Inflammatory macrophage treated with lipopolysaccharide for 1 hour (primary cell): ENCODE results near the gene ZNF514.
A peak's percentile ranks its signal among the peaks of the same experiment; 100 is the strongest.

Experiments used
- DNase-seq, 2 donors: peaks; one replicate each; pipeline ENCODE4 v3.0.0-alpha.2; 2020 to 2022

Gene ZNF514

DNA sequence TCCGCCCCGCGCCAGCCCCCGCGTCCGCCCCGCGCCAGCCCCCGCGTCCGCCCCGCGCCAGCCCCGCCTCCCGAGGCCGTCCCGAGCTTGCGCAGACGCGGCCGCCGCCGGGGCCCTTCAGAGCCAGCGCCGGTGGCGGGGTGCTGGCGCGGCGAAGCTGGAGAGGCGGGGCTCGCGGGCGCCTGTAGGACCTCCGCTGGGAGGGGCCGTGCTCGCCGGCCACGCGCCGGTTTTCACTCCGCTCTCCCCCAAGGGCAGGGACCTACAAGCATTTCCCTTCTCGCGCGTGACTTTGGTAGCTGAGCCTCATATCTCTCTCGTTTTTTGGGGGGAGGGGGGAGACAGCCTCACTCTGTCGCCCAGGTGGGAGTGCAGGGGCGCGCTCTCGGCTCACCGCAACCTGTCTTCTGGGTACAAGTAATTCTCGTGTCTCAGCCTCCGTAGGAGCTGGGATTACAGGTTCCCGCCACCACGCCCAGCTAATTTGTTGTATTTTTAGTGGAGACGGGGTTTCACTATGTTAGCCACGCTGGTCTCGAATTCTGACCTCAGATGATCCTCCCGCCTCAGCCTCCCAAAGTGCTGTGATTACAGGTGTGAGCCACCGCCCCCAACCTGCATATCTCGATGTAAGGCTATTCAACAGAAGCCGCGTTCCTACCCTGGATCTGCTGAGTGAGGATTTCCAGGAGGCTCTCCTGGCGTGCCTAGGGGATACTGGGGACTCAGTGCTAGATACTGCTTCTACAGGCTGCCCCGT is at the start of gene ZNF514:
Gene ZNF514, minus strand, starts transcription at position 159 of the 760 bp plus-strand sequence. CDS start 6,595 bp downstream, outside the sequence.
- DNase-seq = peak; percentile 53 to 58

DNA sequence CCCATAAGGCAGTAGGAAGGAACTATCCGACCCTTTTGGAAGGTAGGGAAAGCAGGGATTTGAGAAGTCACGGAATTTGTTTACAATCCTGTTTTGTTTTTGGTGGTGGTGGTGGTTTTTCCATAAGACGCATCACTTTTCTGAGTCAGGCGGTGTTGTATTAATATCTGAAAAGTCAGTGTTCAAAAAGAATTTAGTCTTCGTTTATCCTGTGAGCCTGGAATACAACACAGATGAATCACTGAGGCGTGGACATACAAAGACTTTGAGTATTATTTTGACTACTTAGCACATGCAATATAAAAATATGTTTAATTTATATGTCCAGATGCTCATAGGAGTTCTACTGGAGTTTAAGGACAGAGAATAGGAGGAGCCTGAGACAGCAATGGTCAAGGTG is 48.5 kb upstream of the ZNF514 start:
- DNase-seq = no peak

DNA sequence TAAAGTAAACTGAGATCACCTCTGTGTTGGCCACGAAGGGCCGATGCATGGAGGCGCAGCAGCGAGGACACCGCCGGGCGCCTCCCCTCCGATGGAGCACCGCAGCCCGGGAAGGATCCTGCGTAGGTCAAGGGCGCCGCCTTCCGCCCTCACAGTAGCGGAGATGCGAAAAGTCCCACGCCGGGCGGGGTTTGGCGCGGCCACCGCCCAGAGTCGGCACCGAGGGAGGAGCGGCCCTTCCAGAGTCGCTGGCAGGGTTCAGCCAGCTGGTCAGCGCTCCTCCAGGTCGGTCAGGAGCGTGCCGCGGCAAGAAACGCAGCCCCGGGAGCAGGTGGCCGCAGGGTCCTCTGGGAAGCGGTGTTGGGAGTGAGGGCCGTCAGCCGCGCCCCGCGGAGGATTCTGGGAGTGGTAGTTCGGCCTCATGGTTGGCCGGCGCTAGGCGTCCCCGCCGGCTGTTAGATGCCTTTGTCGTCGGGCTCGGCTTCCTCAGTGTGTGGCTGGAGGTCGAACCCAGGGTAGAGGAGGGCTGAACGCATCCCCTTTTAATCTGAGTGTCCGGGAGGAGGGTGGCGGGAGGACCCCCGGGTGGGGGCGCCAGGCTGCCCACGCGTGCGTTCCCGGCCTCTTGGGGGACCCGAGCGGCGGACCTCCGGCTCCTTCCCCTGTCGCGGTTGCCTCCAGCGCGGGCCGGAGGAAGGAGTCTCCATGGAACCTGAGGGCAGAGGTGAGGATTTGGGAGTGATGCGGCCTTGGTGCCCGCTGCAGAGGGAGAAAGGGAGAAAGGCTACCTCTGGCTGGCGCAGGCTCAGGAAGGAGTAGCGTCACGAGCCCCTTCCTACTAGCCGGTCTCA is 47.7 kb upstream of the ZNF514 start, which contains the start of gene ZNF892:
Gene ZNF892, plus strand, starts transcription at position 411 of the 851 bp plus-strand sequence. Its CDS starts 295 bp downstream, at position 706.
- peak; percentile 72 to 80 for DNase-seq

DNA sequence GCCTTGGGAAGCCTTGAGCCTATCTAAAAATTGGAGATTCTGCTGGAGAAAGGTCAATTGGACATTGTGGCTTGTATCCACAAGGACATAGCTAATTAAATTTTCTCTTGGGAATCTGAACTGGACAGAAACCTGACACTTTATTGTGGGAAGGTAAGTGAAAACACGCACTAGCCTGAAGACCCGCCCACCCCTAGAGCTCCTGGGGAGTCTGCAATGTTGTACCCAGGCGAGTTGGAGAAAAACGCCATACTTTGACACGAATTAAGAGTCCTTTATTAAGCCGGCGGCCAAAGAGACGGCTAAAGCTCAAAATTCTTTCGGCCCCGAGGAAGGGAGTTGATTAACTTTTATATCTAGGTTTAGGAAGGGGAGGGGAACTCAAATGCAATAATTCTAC is 46.4 kb upstream of the ZNF514 start:
- DNase-seq = no peak

DNA sequence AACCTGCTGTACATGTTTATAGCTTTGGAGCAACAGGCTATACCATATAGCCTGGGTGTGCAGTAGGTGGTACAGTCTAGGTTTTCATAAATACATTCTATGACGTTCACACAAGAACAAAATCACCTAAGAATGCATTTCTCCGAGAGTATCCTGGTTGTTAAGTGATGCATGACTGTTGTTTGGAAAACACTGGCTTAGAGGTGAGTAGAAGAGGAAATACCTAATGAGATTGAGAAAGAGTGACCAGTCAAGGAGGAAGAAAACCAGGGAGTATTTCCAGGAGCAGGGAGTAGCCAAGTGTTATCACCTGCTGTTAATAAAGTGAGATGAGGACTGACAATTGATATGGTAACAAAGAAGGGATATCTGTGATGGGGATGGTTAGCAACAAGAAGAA is 44.7 kb upstream of the ZNF514 start:
- DNase-seq = no peak

DNA sequence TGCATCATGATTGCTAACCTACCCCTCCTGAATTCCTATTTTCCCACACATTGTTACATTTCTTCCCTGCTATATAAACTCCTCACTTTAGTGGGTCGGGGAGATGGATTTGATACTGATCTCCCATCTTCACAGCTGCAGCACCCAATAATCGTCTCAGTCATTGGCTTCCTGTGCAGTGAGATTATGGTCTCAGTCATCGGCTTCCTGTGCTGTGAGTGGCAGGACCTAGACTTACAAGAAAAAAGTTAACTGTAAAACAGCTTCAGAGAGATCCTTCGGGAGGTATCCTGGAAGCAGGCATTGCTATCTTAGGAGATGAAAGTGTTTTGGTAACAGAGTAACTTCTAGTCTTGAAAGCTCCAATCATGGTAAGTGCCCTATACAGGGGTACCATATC is 44.3 kb upstream of the ZNF514 start:
- no peak for DNase-seq

DNA sequence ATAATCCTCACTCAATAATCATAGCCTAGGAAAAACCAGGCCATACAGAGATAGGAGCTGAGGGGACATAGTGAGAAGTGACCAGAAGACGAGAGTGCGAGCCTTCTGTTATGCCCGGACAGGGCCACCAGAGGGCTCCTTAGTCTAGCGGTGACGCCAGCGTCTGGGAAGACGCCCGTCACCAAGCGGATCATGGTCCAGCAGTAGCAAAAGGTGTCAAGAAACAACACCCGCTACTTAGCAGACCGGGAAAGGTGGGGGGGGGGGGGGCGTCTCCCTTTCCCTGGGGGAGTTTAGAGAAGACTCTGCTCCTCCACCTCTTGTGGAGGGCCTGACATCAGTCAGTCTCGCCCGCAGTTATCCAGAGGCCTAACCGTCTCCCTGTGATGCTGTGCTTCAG is 33.3 kb upstream of the ZNF514 start:
- peak; percentile 12 to 45 for DNase-seq

DNA sequence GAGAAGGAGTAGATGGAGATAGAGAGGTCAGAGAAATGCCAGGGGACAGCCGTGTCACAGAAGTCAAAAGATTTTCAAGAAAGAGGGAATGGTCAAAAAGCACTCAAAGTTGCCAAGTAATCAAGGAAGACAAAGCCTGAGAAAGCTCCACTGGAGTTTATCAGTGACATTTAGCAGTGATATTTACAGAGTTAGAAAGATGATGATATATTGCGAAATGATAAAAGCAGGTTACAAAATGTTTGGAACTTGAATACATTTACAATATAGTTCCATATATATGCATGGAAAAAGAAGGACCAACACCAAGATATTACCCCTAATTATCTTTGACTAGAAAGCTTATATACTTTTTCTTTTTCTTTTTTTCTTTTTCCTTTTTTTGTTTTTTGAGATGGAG is 26.3 kb upstream of the ZNF514 start:
- DNase-seq = no peak

DNA sequence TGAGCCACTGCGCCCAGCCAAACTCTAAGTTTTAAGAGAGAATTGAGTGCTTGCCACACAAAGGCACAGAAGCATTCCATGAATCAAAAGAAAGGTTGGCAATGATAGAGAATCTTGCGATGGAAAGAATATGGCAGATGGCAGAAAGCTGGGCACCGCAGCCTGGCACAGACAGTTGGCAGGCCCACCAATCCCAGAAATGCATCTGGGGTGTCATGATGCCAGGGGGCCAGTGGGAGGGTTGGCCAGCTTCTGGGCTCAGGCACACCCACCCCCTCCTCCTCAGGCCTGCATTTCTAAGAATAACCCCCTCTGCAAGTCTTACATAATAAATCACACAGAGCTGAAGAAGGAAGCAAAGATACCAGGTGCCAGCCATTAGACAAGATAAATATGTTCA is 25.5 kb upstream of the ZNF514 start:
- DNase-seq = no peak

DNA sequence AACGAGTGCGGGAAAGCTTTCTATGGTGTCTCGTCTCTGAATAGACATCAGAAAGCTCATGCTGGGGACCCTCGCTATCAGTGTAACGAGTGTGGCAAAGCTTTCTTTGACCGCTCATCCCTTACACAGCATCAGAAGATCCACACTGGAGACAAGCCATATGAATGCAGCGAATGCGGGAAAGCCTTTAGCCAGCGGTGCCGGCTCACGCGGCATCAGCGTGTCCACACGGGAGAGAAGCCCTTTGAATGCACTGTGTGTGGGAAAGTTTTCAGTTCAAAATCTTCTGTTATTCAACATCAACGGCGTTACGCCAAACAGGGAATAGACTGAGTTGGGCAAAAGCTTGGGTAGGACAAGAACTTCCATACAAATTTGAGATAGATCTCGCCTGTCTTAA is 22.1 kb upstream of the ZNF514 start:
- DNase-seq = no peak

DNA sequence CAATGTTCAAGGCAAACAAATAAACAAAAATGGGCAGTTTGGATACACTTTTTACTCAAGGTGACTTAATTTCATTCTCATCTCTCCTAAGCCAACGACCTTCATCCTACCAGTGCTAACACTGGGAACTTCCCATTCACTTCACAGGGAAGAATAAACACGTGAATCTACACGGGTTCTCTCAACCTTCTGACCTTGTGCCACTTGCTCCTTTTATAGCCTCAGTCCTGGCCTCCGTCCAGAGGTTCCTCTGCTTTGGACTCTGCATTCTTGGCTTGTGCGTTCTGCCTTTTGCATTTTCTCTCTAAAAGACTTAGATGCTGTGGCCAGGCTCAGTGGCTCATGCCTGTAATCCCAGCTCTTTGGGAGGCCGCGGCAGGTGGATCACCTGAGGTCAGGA is 19.8 kb upstream of the ZNF514 start:
- no peak for DNase-seq

DNA sequence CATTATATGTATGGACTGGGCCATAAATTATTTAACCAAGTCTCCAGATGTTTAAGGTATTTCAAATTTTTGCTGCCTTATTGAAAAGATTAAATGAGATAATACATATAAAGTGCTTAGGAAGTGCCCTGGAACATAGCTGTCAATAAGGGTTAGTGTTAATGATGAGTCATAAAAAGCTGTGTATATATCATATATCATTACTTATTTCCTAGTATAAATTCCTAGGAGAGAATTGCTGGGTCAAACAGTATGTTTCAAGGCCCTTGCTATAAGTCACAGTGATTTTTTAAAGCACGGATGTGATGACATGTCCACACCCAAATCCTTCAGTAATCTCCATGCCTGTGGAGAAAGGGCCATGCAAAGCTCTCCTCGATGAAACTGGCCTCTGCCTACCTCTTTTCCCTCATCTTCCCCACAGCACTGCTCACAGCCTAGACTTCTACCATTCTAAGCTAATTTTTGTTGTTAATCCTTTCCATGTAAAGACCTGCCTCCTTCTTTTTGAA is 14.4 kb upstream of the ZNF514 start:
- no peak for DNase-seq

DNA sequence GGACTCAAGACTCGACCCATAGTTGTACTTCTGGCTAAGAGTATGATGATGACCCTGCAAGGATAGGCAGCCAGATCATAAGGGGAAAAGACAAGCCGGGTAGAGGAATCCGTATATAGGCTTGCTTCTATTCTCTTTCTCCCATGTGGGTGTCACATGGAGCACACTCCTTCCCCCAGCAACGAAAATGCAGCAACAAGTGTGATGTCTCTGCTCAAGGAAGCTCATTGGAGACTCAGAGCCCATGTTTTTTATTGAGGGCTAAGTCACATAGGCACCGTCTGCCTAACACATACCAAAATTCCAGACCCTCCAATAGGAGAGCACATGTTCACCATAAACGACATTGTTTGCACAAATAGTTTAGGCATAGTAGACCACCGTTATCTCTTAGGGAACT is 12.3 kb upstream of the ZNF514 start:
- DNase-seq = no peak

DNA sequence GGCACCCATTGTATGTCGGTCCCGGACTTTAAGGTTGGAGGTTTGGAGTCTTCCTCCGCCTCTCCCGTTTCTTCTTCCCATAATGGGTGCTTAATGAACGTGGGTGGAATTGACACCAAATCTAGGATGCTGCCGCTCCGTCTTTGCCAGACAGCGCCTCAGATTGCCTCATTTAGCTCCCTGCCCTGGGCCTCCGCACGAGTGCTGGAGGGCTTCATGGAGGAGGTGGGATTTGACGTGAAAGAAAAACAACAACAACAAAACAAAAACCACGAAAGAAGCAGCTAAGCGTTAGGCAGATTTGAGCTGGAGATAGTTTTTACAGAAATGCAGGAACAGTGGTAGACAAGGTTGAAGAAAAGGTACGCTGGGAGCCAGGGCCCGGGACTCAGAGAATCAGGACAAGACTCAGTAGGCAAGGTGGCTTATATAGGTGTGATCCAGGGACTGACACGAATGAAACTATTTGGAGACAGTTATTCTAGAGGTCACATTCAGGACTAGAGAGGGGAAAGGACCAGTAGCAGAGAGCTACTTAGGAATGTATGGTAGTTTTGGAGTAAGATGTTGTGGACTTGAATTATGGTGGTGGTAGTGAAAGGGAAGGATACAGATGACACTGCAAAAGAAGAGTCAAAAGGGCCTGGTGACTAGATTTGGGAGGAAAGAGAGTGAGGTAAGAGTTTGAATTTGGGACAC is 6.6 kb upstream of the ZNF514 start:
- no peak for DNase-seq

DNA sequence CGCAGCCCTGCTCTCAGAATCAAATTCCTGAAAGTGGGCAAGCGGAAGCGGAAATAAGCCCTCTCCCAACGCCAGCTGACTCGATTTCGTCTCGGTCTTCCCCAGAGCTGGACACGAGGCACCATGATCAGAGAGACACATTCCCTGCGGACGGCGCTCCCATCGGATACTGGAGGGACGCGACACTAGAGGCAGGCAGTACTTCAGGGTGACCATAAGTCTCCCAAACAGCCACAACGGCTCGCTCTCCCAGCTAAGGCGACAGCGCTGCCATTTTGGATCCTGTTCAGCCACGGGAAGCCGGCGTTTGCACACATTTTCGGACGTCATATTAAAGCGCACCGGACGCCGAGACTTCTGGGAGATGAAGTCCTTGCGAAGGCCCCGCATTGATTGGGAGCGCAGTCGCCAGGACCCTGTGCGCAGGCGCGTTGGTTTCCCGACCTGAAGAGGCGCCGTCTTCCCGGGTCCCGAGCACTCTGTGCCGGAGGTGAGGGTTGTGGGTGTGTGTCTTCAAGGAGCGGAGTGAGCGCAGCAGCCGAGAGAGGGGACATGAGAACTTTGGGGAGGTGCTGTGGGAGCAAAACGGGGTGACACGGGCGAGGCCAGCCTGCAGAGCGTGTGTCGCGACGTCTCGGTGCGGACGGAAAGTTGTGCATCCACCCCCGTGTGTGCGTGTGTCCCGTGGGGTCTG is 5.9 kb upstream of the ZNF514 start, which contains the start of gene ZNF2:
Gene ZNF2, plus strand, starts transcription at position 439 of the 694 bp plus-strand sequence. CDS start 10,418 bp downstream, outside the sequence.
- peak; percentile 96 to 98 for DNase-seq

DNA sequence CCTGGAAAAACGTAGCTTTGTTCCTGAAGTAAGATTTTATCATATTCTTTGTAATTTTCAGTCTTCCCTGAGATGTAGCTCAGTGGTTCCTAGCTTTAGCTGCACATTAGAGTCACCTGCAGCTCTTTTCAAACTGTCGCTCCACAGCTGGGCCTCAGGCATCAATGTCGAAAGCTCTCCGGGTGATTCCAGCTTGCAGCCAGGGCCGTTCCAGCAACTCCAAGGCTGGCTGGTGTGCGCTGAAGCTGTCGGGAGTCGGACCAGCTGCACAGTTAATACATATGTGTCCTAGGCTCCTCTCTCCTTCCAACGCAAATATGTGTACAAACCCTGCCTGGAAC is 5.4 kb upstream of the ZNF514 start:
- no peak for DNase-seq

DNA sequence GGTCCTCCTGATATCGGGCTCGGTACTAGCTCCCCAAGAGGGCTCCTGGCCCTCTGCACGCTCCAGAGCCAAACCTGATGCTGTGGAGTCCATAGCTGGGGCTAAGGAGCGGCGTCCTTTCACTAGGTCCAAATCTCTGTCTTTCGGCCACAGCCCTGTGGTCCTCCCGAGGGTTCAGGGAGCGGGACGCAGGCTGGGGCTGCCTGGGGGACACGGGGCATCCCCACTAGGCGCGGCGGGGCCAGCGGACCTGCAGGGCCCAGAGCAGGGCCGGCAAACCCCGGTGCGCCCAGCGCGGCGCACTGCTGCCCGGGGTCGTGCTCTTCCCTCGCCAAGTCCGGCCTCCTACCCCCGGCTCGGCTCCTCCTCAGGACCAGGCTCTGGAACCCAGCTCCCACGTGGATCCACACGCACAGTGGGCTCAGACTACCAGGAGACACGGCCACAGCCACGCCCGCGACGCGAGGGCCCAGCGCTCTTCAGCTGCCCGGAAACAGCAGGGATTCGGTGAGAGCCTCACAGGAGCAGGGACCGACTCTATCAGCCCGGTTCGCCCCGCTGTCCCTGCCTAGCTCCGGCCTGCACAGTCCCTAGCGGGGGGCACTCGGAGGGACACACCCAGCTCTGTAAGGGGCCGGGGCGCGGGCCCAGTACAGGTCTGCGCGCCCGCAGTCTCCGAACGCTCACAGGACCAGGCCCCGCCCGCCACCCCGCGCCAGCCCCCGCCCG is 593 bp downstream of the ZNF514 start:
- DNase-seq = peak; percentile 18 to 20

DNA sequence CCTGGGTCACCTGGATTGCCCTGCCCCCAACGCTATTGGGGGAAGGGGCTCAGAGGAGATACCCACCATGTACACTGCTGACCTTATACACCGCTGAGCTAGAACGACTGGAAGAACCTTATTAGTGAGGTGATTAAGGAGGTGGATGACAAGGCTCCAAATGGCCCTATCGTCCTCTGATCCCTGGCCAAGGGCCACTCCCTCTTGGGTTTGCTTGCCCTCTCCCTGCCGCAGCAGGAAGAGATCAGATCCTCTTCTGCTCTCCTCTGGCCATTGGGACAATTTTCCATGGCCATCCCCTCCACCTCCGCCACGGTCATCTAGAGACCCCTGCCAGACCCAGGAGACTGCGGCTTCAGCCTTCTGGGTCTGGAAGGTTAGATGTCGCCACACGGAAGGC is 1.2 kb downstream of the ZNF514 start:
- DNase-seq = no peak

DNA sequence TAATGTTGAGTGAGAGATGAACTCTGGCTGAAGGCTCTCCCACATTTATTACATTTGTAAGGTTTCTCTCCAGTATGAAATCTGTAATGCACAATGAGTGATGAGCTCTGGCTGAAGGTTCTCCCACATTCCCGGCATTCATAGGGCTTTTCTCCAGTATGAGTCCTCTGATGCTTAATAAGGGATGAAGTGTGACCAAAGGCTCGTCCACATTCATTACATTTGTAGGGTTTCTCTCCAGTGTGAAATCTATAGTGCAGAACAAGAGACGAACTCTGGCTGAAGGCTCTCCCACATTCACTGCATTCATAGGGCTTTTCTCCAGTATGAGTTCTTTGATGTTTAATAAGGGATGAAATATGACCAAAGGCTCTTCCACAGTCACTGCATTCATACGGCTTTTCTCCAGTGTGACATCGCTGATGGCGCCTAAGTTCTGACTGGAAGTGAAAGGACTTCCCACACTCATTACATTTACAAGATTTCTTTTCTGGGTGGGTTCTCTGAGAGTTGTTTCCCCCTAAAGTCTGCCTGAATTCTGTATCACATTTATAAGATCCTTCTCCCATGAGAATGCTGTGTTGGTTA is 10.2 kb downstream of the ZNF514 start:
- DNase-seq = no peak

DNA sequence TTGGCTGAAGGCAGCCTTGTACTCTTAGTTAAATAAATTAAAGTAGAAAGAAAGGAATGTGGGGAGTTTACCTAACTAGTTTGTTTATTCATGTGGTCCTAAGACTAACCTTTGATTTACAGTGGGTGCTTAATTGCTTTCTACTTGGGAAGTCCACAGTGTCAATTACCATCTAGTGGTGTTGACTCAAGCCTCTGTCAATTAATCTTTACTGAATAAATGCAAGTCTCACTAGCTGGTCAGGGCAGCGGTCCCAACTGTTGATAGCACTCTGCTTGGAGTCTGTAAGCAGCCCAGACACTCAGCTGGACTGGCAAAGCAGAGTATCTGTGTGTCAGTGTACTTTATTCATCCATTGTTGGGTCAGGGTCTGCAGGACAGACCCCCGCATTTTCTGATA is 15.8 kb downstream of the ZNF514 start:
- no peak for DNase-seq

DNA sequence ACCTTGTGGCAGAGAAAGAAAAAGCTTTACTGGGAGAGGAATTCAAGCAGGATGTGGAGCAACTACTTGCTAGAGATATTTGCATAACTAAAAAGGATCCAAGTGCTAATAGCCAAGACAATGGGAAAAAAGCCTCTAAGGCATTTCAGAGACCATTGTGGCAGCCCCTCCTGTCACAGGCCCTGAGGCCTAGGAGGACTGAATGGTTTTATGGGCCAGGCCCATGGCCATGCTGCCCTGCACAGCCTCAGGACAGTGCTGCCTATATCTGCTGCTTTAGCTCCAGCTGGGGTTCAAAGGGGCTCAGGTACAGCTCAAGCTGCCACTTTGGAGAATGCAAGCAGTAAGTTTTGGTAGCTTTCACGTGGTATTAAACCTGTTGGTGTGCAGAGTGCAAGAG is 20.9 kb downstream of the ZNF514 start:
- no peak for DNase-seq

DNA sequence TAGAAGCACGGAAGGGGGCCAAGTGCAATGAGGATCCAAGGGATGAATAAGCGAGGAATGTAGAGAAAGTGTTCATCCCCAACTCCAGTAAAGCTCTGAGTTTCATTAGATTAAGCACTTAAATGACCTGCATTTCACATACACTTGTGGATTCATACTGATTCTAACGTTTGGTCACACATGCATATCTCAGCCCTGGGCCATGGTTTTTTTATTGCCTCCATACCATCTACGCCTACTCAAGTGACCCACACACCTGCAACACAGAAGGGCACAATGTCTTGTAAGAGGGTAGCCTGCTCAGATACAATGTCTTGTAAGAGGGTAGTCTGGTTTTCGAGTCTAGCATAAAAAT is 37.5 kb downstream of the ZNF514 start:
- peak in 1 of 2 donors; percentile 2 for DNase-seq
